HepG2 (cell line): ENCODE measurements around the gene ARHGAP23. TPM values are rescaled to one million over a fixed set of nuclear protein-coding genes. Genes with fewer than 3 reads are reported as not detected.

Source experiments
- AGO2 ChIP-seq: fragments of 200-400 bp; formaldehyde crosslinking; optimal IDR thresholded peaks from 2 replicates; pipeline ENCODE3; 2017; ENCODE audit warnings: mild to moderate bottlenecking, low read depth, low read length, moderate library complexity
- CC2D1A ChIP-seq: sonication (generic); formaldehyde crosslinking; IDR thresholded peaks from 2 replicates; pipeline ENCODE4 v1.8.1; 2023; ENCODE audit warnings: mild to moderate bottlenecking, missing genetic modification reagents
- CSRNP1 ChIP-seq: sonication (generic); formaldehyde crosslinking; IDR thresholded peaks from 2 replicates; pipeline ENCODE4 v1.8.1; 2023; ENCODE audit warnings: mild to moderate bottlenecking, missing genetic modification reagents
- EHMT2 ChIP-seq: fragments of 200-600 bp; sonication (generic); IDR thresholded peaks from 2 replicates; pipeline ENCODE4 v1.7.0; 2017; ENCODE audit warnings: antibody characterized with exemption, low read depth, low read length, borderline replicate concordance
- FOXO1 ChIP-seq: sonication (generic); formaldehyde crosslinking; IDR thresholded peaks from 2 replicates; pipeline ENCODE4 v1.4.0; 2020; ENCODE audit warnings: missing genetic modification reagents
- HNF4A ChIP-seq: sonication (generic); formaldehyde crosslinking; IDR thresholded peaks from 2 replicates; pipeline ENCODE4 v1.4.0; 2020; ENCODE audit warnings: missing genetic modification reagents
- MZF1 ChIP-seq: sonication (generic); formaldehyde crosslinking; IDR thresholded peaks from 2 replicates; pipeline ENCODE4 v1.8.1; 2023; ENCODE audit warnings: mild to moderate bottlenecking, missing genetic modification reagents, borderline replicate concordance
- NFE2L2 ChIP-seq: fragments of 150-350 bp; IDR thresholded peaks from 2 replicates; pipeline ENCODE4 v1.6.1; 2014; ENCODE audit warnings: low read length
- PAXIP1 ChIP-seq: sonication (generic); formaldehyde crosslinking; conservative IDR thresholded peaks from 2 replicates; pipeline ENCODE4 v1.4.0; 2020; ENCODE audit warnings: mild to moderate bottlenecking, missing genetic modification reagents, moderate library complexity
- PCBP2 ChIP-seq: fragments of 200-400 bp; formaldehyde crosslinking; optimal IDR thresholded peaks from 2 replicates; pipeline ENCODE3; 2018; ENCODE audit warnings: low read length, low read depth; ENCODE audit not compliant: poor library complexity, severe bottlenecking
- RARA ChIP-seq: IDR thresholded peaks from 2 replicates; pipeline ENCODE4 v1.6.1; 2016; ENCODE audit warnings: missing genetic modification reagents, missing compliant biosample characterization
- SAP130 ChIP-seq: IDR thresholded peaks from 2 replicates; pipeline ENCODE4 v1.6.1; 2016; ENCODE audit warnings: low read depth
- SIN3A ChIP-seq: IDR thresholded peaks from 2 replicates; pipeline ENCODE4 v1.6.1; 2011; ENCODE audit warnings: low read depth, mild to moderate bottlenecking, control low read depth, low read length, borderline replicate concordance
- SOX13 ChIP-seq, 3 experiments: fragments of 450-650 bp in 1 of 3; sonication (generic) in 1 of 3; formaldehyde crosslinking in 1 of 3; IDR thresholded peaks in 2 of 3; conservative IDR thresholded peaks in 1 of 3; 2 replicates each; pipeline versions ENCODE4 v1.5.0 to v1.6.1; 2016 to 2020; ENCODE audit warnings: antibody characterized with exemption in 1 of 3, mild to moderate bottlenecking in 1 of 3, missing compliant biosample characterization in 1 of 3, missing genetic modification reagents in 1 of 3, moderate library complexity in 1 of 3
- SP2 ChIP-seq: sonication (generic); formaldehyde crosslinking; IDR thresholded peaks from 2 replicates; pipeline ENCODE4 v1.5.1; 2020; ENCODE audit warnings: mild to moderate bottlenecking, missing genetic modification reagents
- SUZ12 ChIP-seq: fragments of 150-350 bp; IDR thresholded peaks from 2 replicates; pipeline ENCODE4 v1.6.1; 2014; ENCODE audit warnings: low read depth, low read length
- ZFP36L1 ChIP-seq: sonication (generic); formaldehyde crosslinking; IDR thresholded peaks from 2 replicates; pipeline ENCODE4 v1.8.0; 2022; ENCODE audit warnings: mild to moderate bottlenecking, missing genetic modification reagents, moderate library complexity
- ZMYM3 ChIP-seq: sonication (generic); formaldehyde crosslinking; IDR thresholded peaks from 2 replicates; pipeline ENCODE4 v1.5.1; 2020; ENCODE audit warnings: mild to moderate bottlenecking, missing genetic modification reagents
- ZMYM4 ChIP-seq: sonication (generic); formaldehyde crosslinking; IDR thresholded peaks from 2 replicates; pipeline ENCODE4 v1.8.1; 2023; ENCODE audit warnings: mild to moderate bottlenecking, missing genetic modification reagents
- ZNF274 ChIP-seq: sonication (generic); formaldehyde crosslinking; IDR thresholded peaks from 2 replicates; pipeline ENCODE4 v1.5.1; 2020; ENCODE audit warnings: mild to moderate bottlenecking, missing genetic modification reagents
- ZNF333 ChIP-seq: sonication (generic); formaldehyde crosslinking; IDR thresholded peaks from 2 replicates; pipeline ENCODE4 v1.4.0; 2020; ENCODE audit warnings: mild to moderate bottlenecking, missing genetic modification reagents, borderline replicate concordance
- ZNF607 ChIP-seq: sonication (generic); formaldehyde crosslinking; IDR thresholded peaks from 2 replicates; pipeline ENCODE4 v1.5.1; 2020; ENCODE audit warnings: missing genetic modification reagents, mild to moderate bottlenecking, borderline replicate concordance
- ZNF615 ChIP-seq: sonication (generic); formaldehyde crosslinking; IDR thresholded peaks from 2 replicates; pipeline ENCODE4 v1.5.0; 2020; ENCODE audit warnings: mild to moderate bottlenecking, missing genetic modification reagents, borderline replicate concordance
- ZNF768 ChIP-seq: sonication (generic); formaldehyde crosslinking; IDR thresholded peaks from 2 replicates; pipeline ENCODE4 v1.4.0; 2020; ENCODE audit warnings: missing genetic modification reagents
- ZNF782 ChIP-seq: sonication (generic); formaldehyde crosslinking; IDR thresholded peaks from 2 replicates; pipeline ENCODE4 v1.4.0; 2020; ENCODE audit warnings: missing genetic modification reagents, mild to moderate bottlenecking, borderline replicate concordance
- polyA plus RNA-seq, 8 experiments: library from polyadenylated mRNA; depleted of rRNA in 3 of 8; stranded (reverse) in 7 of 8; unstranded in 1 of 8; fragments of >200 nt; fragmentation: Illumina TruSeq in 4 of 8; extraction: Trizol in 4 of 8; gene quantifications; 2 replicates each; pipeline versions ENCODE4 v1.2.1 to v1.2.3, GENCODE V29; 2011 to 2016; ENCODE audit warnings: low read depth in 4 of 8, missing spikeins in 1 of 8, mixed read lengths in 1 of 8; ENCODE audit not compliant: insufficient read depth in 1 of 8
- total RNA-seq, 5 experiments: library from RNA; depleted of rRNA; stranded (reverse); fragments of >200 nt; fragmentation: Illumina TruSeq; extraction: Trizol; gene quantifications; 2 replicates each; pipeline ENCODE4 v1.2.3, GENCODE V29; 2016; ENCODE audit warnings: low read depth in 1 of 5

ARHGAP23 gene
- total and polyA plus RNA-seq, 2 of the 13 experiments (the other 11 are each of a cell fraction or from before 2014, with no cell fraction given): 0.03 TPM; not detected in 1

- TF ChIP-seq CSRNP1 (CRISPR knock-in tag) (0 out of 2 replicates have a peak, but pooled peaks have one; percentile 46), EHMT2 (no peak), MZF1 (CRISPR knock-in tag) (no peak), AGO2 (no peak), CC2D1A (CRISPR knock-in tag) (no peak), ZFP36L1 (CRISPR knock-in tag) (no peak), SAP130 (CRISPR knock-in tag) (peak; percentile 86), SP2 (CRISPR knock-in tag) (peak; percentile 35; the same call in 1 of the 2 replicates), ZNF615 (CRISPR knock-in tag) (no peak), ZMYM3 (CRISPR knock-in tag) (0 out of 2 replicates have a peak, but pooled peaks have one; percentile 12), ZNF333 (CRISPR knock-in tag) (peak; percentile 77; the same call in 1 of the 2 replicates), ZNF782 (CRISPR knock-in tag) (no peak), ZNF768 (CRISPR knock-in tag) (peak; percentile 43; the same call in 1 of the 2 replicates), SUZ12 (no peak), ZMYM4 (CRISPR knock-in tag) (peak; percentile 42; the same call in 1 of the 2 replicates), SIN3A (peak; percentile 50; the same call in 1 of the 2 replicates), RARA (CRISPR knock-in tag) (peak; percentile 23; the same call in 1 of the 2 replicates), HNF4A (CRISPR knock-in tag) (peak; percentile 25; the same call in 1 of the 2 replicates), PCBP2 (no peak), NFE2L2 (no peak), PAXIP1 (peak; percentile 55; the same call in 1 of the 2 replicates), SOX13 (IDR thresholded peaks at IDR 0.05) (peak; percentile 35; the same call in 1 of the 2 replicates), SOX13 (CRISPR knock-in tag; conservative IDR thresholded peaks at IDR 0.05 in 1 of 2, IDR thresholded peaks at IDR 0.05 in 1 of 2) (peak in 1 of 2 experiments; percentile 26; a peak in 2 of 4 replicates), ZNF274 (CRISPR knock-in tag) (0 out of 2 replicates have a peak, but pooled peaks have one; percentile 34), ZNF607 (CRISPR knock-in tag) (0 out of 2 replicates have a peak, but pooled peaks have one; percentile 72), FOXO1 (CRISPR knock-in tag) (no peak)
Measured at GRCh38 chr17:38559051-38559879, 131.0 kb downstream of the ARHGAP23 start (continued).
